ENCODE results near the gene PNPLA7. TPM values are rescaled to one million over a fixed set of nuclear protein-coding genes. Genes with fewer than 3 reads are reported as not detected.

Gene PNPLA7
- total RNA-seq, 1 experiment from 2014 or later, result 3.9 TPM

DNA sequence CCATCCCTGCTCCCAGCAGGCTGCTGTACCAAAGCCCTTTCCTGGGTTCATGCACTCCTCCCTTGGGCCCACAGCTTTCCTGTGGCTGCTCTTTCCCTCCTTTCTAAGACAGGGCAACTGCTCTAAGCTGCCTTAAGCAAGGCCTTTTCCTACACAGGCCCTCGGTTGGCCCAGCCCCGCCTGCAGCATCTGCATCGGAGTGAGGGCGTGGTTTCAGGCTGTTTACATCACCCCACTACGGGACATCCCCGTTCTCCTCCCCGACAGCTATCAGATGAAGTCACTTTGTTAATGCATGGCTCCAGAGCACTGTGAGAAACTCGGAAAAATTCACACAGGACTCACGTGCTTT, 25.1 kb upstream of the PNPLA7 start:
- no peak for ATAC-seq
- peaks cover 3% of the 10 kb centered on the region; the same call in 1 of the 2 replicates for H3K4me1 ChIP-seq (ENCODE audit: control insufficient read depth, insufficient read depth, low read length)
- in situ Hi-C loops (cut with HindIII; ENCODE audit: low pct_unique_long_range_greater_than_20kb, low sequenced_read_pairs), result no loop called here
- TF ChIP-seq SIN3A (IDR thresholded peaks at IDR 0.05; ENCODE audit: borderline replicate concordance, insufficient read depth, low read depth, low read length), result no peak
- no peak for TF ChIP-seq TCF7L2 (IDR thresholded peaks at IDR 0.05; ENCODE audit: low read depth, low read length)
- TF ChIP-seq, protein P1, sequence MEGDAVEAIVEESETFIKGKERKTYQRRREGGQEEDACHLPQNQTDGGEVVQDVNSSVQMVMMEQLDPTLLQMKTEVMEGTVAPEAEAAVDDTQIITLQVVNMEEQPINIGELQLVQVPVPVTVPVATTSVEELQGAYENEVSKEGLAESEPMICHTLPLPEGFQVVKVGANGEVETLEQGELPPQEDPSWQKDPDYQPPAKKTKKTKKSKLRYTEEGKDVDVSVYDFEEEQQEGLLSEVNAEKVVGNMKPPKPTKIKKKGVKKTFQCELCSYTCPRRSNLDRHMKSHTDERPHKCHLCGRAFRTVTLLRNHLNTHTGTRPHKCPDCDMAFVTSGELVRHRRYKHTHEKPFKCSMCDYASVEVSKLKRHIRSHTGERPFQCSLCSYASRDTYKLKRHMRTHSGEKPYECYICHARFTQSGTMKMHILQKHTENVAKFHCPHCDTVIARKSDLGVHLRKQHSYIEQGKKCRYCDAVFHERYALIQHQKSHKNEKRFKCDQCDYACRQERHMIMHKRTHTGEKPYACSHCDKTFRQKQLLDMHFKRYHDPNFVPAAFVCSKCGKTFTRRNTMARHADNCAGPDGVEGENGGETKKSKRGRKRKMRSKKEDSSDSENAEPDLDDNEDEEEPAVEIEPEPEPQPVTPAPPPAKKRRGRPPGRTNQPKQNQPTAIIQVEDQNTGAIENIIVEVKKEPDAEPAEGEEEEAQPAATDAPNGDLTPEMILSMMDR (IDR thresholded peaks at IDR 0.05), result no peak
- TF ChIP-seq, protein P2, sequence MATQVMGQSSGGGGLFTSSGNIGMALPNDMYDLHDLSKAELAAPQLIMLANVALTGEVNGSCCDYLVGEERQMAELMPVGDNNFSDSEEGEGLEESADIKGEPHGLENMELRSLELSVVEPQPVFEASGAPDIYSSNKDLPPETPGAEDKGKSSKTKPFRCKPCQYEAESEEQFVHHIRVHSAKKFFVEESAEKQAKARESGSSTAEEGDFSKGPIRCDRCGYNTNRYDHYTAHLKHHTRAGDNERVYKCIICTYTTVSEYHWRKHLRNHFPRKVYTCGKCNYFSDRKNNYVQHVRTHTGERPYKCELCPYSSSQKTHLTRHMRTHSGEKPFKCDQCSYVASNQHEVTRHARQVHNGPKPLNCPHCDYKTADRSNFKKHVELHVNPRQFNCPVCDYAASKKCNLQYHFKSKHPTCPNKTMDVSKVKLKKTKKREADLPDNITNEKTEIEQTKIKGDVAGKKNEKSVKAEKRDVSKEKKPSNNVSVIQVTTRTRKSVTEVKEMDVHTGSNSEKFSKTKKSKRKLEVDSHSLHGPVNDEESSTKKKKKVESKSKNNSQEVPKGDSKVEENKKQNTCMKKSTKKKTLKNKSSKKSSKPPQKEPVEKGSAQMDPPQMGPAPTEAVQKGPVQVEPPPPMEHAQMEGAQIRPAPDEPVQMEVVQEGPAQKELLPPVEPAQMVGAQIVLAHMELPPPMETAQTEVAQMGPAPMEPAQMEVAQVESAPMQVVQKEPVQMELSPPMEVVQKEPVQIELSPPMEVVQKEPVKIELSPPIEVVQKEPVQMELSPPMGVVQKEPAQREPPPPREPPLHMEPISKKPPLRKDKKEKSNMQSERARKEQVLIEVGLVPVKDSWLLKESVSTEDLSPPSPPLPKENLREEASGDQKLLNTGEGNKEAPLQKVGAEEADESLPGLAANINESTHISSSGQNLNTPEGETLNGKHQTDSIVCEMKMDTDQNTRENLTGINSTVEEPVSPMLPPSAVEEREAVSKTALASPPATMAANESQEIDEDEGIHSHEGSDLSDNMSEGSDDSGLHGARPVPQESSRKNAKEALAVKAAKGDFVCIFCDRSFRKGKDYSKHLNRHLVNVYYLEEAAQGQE (IDR thresholded peaks at IDR 0.05; ENCODE audit: insufficient read depth in 1 of 2, low read depth in 2 of 2, low read length in 1 of 2), result no peak
- TF ChIP-seq POLR2AphosphoS5 (IDR thresholded peaks at IDR 0.05; ENCODE audit: low read depth, low read length), result no peak
- H3K36me3 ChIP-seq (ENCODE audit: control insufficient read depth, insufficient read depth, low read length), result peaks cover 3% of the 10 kb centered on the region; the same call in 1 of the 2 replicates
- H3K9me3 ChIP-seq (ENCODE audit: control insufficient read depth, insufficient read depth, low read depth, low read length), result no peaks in the 10 kb centered on the region
- CTCF ChIA-PET, result no interaction called here
- no peaks in the 10 kb centered on the region for H3K27me3 ChIP-seq (ENCODE audit: control insufficient read depth, insufficient read depth, low read length)
- no TSS peak for BruUV-seq (replicated peaks)
- POLR2A ChIA-PET, result no interaction called here
- intact Hi-C loops (cut with micrococcal nuclease; ENCODE audit: unreplicated experiment), result no loop called here
- no peak for DNase-seq (ENCODE audit: low read depth, low spot score)
- H3K4me3 ChIP-seq (ENCODE audit: low read depth in 2 of 2, low read length in 2 of 2), result no peak overlapping the region
- H3K27ac ChIP-seq (ENCODE audit: low read length), result no peak overlapping the region

DNA sequence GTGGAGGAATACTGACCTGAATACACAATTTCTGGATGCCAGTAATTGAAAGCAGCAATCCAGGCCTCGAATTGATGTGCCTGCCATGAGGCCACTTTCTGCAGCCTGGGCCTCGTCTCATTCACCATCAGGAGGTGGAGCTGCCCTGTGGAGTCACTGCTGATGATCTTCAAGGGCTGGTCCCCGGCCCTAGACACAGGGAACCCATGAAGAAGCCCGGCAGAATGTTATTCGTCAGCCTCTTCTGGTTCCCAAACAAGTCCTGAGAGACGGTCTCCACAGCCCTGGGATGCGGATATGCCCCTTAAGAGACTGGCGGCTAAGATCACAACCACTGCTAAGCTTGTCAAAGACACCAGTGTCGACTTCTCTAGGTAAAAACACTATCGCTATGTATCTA, 24.0 kb upstream of the PNPLA7 start:
- in situ Hi-C loops (cut with HindIII; ENCODE audit: low pct_unique_long_range_greater_than_20kb, low sequenced_read_pairs) (no loop called here), intact Hi-C loops (cut with micrococcal nuclease; ENCODE audit: unreplicated experiment) (no loop called here)
- no peak overlapping the region for H3K4me3 ChIP-seq (ENCODE audit: low read depth in 2 of 2, low read length in 2 of 2)
- ChIA-PET POLR2A (no interaction called here), CTCF (interaction anchor here (0.6 kb wide), 1 partner anchor 268 kb away, joined by 7 read pairs; no protein-coding TSS in a partner anchor)
- no peaks in the 10 kb centered on the region for H3K9me3 ChIP-seq (ENCODE audit: control insufficient read depth, insufficient read depth, low read depth, low read length)
- TF ChIP-seq TCF7L2 (IDR thresholded peaks at IDR 0.05; ENCODE audit: low read depth, low read length) (no peak), SIN3A (IDR thresholded peaks at IDR 0.05; ENCODE audit: borderline replicate concordance, insufficient read depth, low read depth, low read length) (no peak), POLR2AphosphoS5 (IDR thresholded peaks at IDR 0.05; ENCODE audit: low read depth, low read length) (no peak)
- TF ChIP-seq, protein P1 (IDR thresholded peaks at IDR 0.05), result no peak
- TF ChIP-seq, protein P2 (IDR thresholded peaks at IDR 0.05; ENCODE audit: insufficient read depth in 1 of 2, low read depth in 2 of 2, low read length in 1 of 2), result no peak
- ATAC-seq (no peak), DNase-seq (ENCODE audit: low read depth, low spot score) (no peak)
- no TSS peak for BruUV-seq (replicated peaks)
- H3K4me1 ChIP-seq (ENCODE audit: control insufficient read depth, insufficient read depth, low read length), result peaks cover 3% of the 10 kb centered on the region; the same call in 1 of the 2 replicates
- no peaks in the 10 kb centered on the region for H3K27me3 ChIP-seq (ENCODE audit: control insufficient read depth, insufficient read depth, low read length)
- H3K36me3 ChIP-seq (ENCODE audit: control insufficient read depth, insufficient read depth, low read length), result peaks cover 3% of the 10 kb centered on the region; the same call in 1 of the 2 replicates
- H3K27ac ChIP-seq (ENCODE audit: low read length), result no peak overlapping the region

Measured in Panc1 (cell line).